ENCODE measurements around the gene GAREM1.

Gene GAREM1

DNA sequence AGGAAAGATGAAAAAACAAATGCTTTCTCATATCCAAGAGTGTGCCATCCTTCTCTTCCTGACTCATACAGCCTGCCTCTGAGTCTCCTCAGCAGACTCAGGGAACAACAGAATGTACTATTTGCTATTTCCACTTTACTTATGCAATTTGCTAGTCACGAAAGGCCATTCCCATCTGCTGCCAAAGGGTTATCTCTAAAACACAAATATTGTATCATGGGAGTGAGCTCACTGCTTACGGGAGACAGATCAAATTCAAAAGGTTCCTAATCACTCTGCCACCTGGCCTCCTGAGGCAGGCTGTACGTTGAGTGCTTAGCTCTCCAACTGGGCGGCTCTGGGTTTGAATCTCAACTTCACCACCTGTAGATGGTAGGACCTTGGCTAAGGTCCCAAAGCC is 92.0 kb downstream of the GAREM1 start:
- no peak for FAIRE-seq
- DNase-seq (ENCODE audit: insufficient read length): no peak
- no peak for TF ChIP-seq TAF1 (IDR thresholded peaks at IDR 0.05; ENCODE audit: borderline replicate concordance, low read depth, low read length)
- no peak for TF ChIP-seq POLR2AphosphoS5 (IDR thresholded peaks at IDR 0.05; ENCODE audit: low read depth, low read length)
- no peak for TF ChIP-seq POLR2A (IDR thresholded peaks at IDR 0.05; ENCODE audit: low read depth, low read length)

DNA sequence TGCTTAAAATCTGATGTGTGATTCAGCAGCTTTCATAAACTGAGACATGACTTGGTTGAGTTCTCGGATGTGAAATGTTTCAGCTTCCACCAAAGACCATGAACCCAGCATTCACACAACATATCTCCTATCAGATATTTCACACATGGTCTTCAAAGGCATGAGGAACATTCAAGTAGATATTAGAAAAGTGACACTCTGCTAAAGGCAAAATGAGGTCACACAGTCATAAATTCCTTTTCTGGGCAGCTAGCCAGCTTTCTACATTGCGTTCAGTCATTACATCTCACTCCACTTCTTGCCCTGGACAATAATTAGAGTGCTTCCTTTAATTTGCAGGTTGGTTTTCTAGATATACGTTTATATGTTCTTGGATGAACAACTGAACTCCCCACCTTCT is 96.7 kb downstream of the GAREM1 start:
- TF ChIP-seq POLR2A (IDR thresholded peaks at IDR 0.05; ENCODE audit: low read depth, low read length) (no peak), POLR2AphosphoS5 (IDR thresholded peaks at IDR 0.05; ENCODE audit: low read depth, low read length) (no peak), TAF1 (IDR thresholded peaks at IDR 0.05; ENCODE audit: borderline replicate concordance, low read depth, low read length) (no peak)
- DNase-seq (ENCODE audit: insufficient read length): no peak
- no peak for FAIRE-seq

DNA sequence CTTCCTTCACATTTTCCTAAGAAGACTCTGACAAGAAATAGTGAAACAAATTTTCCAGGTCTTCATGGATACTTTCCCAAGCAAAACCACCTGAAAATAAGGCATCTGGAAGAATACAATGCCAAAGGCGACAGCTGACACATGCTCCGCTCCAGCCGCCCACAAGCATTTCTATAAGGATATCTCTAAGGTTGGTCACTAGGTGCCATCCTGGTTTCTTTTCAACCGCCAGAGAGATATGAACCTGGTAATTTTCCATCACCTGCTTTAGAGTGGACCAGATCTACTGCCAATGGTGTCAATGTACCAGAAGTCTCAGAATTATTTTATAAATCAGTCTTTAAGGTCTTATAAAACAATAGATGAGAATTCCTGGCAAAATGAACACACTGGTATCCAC is 97.2 kb downstream of the GAREM1 start:
- FAIRE-seq (no peak), DNase-seq (ENCODE audit: insufficient read length) (no peak)
- TF ChIP-seq TAF1 (IDR thresholded peaks at IDR 0.05; ENCODE audit: borderline replicate concordance, low read depth, low read length): no peak
- TF ChIP-seq POLR2A (IDR thresholded peaks at IDR 0.05; ENCODE audit: low read depth, low read length): no peak
- TF ChIP-seq POLR2AphosphoS5 (IDR thresholded peaks at IDR 0.05; ENCODE audit: low read depth, low read length): no peak

DNA sequence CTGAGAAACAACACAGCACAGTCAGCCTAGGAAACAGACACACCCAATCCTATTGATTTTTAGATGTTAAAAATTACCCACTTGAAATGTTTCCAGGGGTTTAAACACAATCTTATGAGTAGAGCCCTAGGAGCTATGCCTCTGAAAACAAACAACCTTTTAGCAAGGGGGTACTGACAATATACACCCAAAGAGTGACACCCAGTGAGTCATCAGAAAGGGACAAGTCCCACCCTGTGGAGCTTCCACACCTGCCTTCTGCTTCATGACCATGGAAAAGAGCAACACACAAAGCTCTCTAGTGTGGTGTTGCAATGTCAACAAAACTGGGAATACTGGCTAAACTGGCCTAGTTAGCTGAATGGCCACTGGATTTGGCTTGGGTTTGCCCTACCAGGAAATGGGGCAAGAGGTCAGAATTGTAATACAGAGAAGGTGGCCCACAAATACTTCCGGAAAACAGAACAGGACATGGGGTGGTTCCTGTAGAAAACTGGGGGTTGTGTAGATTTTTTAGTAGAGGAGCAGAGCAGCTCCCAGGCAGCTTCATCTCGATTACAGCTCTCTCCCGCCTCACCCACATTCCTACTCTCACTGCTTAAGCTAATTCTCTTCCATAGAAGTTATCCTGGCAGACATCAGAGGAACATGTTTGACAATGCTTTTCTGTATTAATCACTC is 98.2 kb downstream of the GAREM1 start:
- TF ChIP-seq POLR2A (IDR thresholded peaks at IDR 0.05; ENCODE audit: low read depth, low read length) (no peak), TAF1 (IDR thresholded peaks at IDR 0.05; ENCODE audit: borderline replicate concordance, low read depth, low read length) (no peak)
- FAIRE-seq (no peak), DNase-seq (ENCODE audit: insufficient read length) (no peak)

DNA sequence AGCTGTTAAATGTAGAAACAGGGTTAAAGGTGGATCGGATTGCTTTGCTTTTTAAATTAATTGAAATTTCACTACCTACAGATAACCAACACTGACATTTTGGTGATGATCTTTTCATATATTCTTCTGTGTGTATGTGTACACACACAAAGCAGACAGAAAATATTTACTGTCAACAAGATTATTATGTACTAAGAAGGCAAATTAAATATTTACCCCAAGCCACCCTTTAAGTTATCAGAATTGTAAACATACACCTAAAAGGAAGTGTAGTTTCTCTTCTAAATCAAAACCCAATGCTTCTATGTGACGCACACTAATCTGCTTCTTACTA is 98.7 kb downstream of the GAREM1 start:
- TF ChIP-seq POLR2A (IDR thresholded peaks at IDR 0.05; ENCODE audit: low read depth, low read length): no peak
- TF ChIP-seq TAF1 (IDR thresholded peaks at IDR 0.05; ENCODE audit: borderline replicate concordance, low read depth, low read length): no peak
- no peak for TF ChIP-seq POLR2AphosphoS5 (IDR thresholded peaks at IDR 0.05; ENCODE audit: low read depth, low read length)
- FAIRE-seq (no peak), DNase-seq (ENCODE audit: insufficient read length) (no peak)

DNA sequence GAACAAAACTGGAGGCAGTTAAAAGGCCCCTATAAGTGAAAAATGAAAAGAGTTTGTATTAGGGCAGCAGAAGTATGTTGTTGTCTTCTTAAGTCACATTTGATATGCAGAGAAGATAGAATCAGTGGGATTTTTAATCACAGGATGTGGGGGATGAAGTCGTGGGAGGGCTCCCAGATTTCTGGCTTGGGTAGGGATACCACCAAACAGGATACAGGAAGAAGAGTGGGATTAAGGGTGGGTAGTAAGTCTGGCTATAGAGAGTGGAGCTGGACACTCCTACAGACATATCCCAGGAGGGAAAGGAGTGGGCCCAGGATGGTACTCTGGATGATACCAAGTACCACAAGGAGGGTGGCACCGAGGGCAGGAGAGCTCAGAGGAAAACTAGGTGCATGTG is 99.3 kb downstream of the GAREM1 start:
- FAIRE-seq: no peak

DNA sequence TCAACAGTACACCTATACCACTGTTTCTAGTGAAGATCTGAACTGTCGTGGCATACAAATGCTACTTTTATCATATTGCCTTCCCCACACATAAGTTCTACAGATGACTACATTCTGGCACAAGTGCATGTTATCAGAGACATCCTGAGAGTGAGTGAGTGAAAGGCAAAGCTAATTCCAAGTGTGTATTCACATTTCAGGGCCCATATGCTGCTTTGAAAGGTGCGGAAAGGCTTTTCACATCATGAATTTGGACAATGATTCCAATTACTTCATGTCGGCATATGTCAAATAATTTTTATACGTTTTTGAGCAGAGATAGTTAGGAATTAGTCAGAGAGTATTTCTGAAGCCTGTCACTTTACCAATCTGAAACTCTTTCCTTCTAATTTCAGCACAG is 101.7 kb downstream of the GAREM1 start:
- FAIRE-seq: no peak
- no peak for TF ChIP-seq POLR2A (IDR thresholded peaks at IDR 0.05; ENCODE audit: low read depth, low read length)
- TF ChIP-seq POLR2AphosphoS5 (IDR thresholded peaks at IDR 0.05; ENCODE audit: low read depth, low read length): no peak
- TF ChIP-seq TAF1 (IDR thresholded peaks at IDR 0.05; ENCODE audit: borderline replicate concordance, low read depth, low read length): no peak
- DNase-seq (ENCODE audit: insufficient read length): no peak

More for the DNA sequence above, 99.3 kb downstream of the GAREM1 start:
- TF ChIP-seq TAF1 (IDR thresholded peaks at IDR 0.05; ENCODE audit: borderline replicate concordance, low read depth, low read length) (no peak), POLR2A (IDR thresholded peaks at IDR 0.05; ENCODE audit: low read depth, low read length) (no peak), POLR2AphosphoS5 (IDR thresholded peaks at IDR 0.05; ENCODE audit: low read depth, low read length) (no peak)
- no peak for DNase-seq (ENCODE audit: insufficient read length)

DNA sequence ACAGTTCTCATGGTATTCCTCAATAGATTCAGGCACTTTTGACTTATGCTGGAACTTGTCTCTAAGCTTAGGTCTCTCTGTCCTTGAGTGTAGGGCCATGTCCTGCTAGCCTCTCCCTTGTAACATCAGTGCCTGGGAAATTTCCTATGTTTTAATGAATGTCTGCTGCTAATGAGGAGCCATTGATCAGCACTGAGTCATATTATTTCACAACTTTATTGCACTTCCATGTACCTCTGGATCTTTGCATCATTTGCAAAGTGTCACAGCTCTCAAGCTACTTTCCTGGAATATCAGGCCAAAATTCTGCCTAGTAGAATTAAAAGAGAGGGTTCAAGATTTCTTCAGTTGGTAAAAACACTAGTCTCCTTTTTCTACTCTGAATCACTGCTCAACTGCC is 102.5 kb downstream of the GAREM1 start:
- no peak for TF ChIP-seq POLR2A (IDR thresholded peaks at IDR 0.05; ENCODE audit: low read depth, low read length)
- TF ChIP-seq POLR2AphosphoS5 (IDR thresholded peaks at IDR 0.05; ENCODE audit: low read depth, low read length): no peak
- no peak for TF ChIP-seq TAF1 (IDR thresholded peaks at IDR 0.05; ENCODE audit: borderline replicate concordance, low read depth, low read length)
- no peak for FAIRE-seq
- no peak for DNase-seq (ENCODE audit: insufficient read length)

DNA sequence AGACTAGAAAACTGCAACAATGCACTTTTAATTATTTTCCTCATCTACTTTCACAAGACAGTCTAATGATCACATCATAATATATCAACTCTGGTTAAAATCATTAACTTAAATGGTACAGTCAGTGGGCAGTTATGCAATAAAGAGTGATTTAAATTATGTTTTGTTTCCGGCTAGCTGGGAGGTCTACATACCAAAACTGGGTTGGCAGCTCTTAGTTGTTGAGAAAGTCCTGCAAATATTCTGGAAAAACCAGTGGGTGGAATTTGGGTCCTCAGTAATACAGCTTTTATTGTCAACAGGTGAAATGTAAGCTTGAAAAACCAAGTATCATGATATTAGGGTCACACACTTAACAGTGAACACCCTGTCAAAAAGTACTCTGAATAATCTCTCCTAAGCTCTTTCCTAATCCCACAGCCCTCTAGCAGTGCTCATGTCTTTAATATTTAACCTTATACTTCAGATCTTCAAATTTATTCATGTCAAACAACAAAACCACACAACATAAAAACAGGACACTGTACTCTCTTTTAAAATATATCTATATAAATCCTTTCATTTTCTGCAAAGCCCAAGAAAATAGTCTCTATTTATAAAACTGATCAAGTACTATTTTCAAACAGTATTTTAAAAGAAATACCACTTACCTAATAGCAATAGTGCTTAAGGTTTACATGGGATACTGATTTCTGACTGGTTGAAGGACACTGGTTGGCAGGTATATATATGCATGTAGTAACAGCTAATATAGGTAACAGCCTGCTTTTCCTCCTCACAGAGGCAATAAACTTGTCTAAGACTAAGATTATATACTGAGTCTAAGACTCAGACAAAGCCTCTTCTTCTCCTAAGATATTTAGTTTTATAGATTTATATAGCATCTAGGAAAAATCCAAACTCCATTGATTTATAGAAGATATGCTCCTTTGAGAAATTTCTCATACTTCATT is 103.8 kb downstream of the GAREM1 start:
- TF ChIP-seq POLR2A (IDR thresholded peaks at IDR 0.05; ENCODE audit: low read depth, low read length) (no peak), POLR2AphosphoS5 (IDR thresholded peaks at IDR 0.05; ENCODE audit: low read depth, low read length) (no peak), TAF1 (IDR thresholded peaks at IDR 0.05; ENCODE audit: borderline replicate concordance, low read depth, low read length) (no peak)
- FAIRE-seq (no peak), DNase-seq (ENCODE audit: insufficient read length) (no peak)

DNA sequence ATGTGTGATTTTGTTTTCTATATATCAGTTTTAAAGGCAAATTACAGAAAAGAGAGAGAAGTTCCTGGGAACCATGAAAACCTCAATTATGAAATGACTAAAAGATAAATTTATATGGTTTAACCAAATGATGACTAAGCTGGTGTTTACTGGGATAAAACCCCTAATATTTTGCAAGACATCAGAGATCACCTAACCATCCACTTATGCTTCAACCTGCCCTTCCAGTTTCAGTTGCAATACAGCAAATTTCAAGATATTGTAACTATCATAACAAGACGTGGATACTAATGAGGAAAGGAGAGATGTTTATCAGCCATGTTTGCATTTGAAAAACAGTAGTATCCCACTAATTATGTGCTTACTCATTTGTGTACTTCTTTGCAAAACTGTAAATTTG is 108.2 kb downstream of the GAREM1 start:
- TF ChIP-seq TAF1 (IDR thresholded peaks at IDR 0.05; ENCODE audit: borderline replicate concordance, low read depth, low read length) (no peak), POLR2AphosphoS5 (IDR thresholded peaks at IDR 0.05; ENCODE audit: low read depth, low read length) (no peak), POLR2A (IDR thresholded peaks at IDR 0.05; ENCODE audit: low read depth, low read length) (no peak)
- FAIRE-seq (no peak), DNase-seq (ENCODE audit: insufficient read length) (no peak)

DNA sequence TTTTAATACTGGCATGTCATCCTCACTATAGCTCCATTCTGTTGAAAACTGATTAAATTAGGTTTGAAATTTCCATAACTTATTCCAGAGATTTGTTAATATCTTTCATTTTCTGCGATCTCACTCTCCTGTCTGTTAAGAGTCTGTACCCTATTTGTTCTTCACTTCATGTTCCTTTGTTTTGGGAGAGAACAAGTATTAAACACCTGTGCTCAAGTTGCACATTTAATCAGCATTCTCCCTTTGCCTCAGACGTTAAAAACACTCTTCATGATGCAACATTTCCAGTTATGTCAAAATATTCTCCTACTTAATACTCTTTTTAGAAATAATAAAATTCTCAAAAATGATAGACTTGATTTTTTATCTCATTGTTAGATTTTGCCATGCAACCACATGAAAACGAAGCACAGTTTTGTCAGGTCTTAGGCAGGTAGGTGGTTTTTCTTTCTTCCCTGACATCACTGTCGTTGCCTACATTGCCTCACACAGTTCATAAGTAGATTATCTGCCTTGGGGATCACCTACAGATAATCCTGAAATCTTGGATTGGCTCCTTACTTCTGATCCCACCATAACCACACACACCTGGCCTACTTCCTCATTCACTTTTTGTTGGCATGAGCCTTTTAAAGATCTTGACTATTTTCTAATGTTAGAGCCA is 109.9 kb downstream of the GAREM1 start:
- DNase-seq (ENCODE audit: insufficient read length): no peak
- TF ChIP-seq TAF1 (IDR thresholded peaks at IDR 0.05; ENCODE audit: borderline replicate concordance, low read depth, low read length): no peak
- TF ChIP-seq POLR2AphosphoS5 (IDR thresholded peaks at IDR 0.05; ENCODE audit: low read depth, low read length): no peak
- TF ChIP-seq POLR2A (IDR thresholded peaks at IDR 0.05; ENCODE audit: low read depth, low read length): no peak
- FAIRE-seq: no peak
